Activated naive CD8-positive, alpha-beta T cell treated with anti-CD3 and anti-CD28 coated beads for 36 hours (primary cell): Measurements from ENCODE around the gene MR1. TPM values are rescaled to one million over a fixed set of nuclear protein-coding genes. Genes with fewer than 3 reads are reported as not detected.

Source experiments
- DNase-seq: peaks from one replicate; pipeline ENCODE4 v3.0.0; 2021
- H3K27ac Mint-ChIP-seq: one replicate; pipeline ENCODE4 v1.8.0; 2022; ENCODE audit warnings: mild to moderate bottlenecking, moderate library complexity, mixed read lengths
- H3K27me3 Mint-ChIP-seq: one replicate; pipeline ENCODE4 v1.8.0; 2022; ENCODE audit warnings: mild to moderate bottlenecking, mixed read lengths
- H3K36me3 Mint-ChIP-seq: one replicate; pipeline ENCODE4 v1.8.0; 2021; ENCODE audit warnings: mild to moderate bottlenecking, mixed read lengths
- H3K4me1 Mint-ChIP-seq: one replicate; pipeline ENCODE4 v1.8.0; 2021; ENCODE audit warnings: mixed read lengths
- H3K4me3 Mint-ChIP-seq: one replicate; pipeline ENCODE4 v1.8.0; 2022; ENCODE audit warnings: mild to moderate bottlenecking, moderate library complexity, mixed read lengths
- H3K9me3 Mint-ChIP-seq: one replicate; pipeline ENCODE4 v1.8.0; 2022; ENCODE audit warnings: mixed read lengths
- total RNA-seq, 2 experiments: library from RNA; stranded (reverse); gene quantifications; one replicate each; pipeline ENCODE4 v1.2.3, GENCODE V29; 2021

The MR1 gene
- total RNA-seq, 2 experiments from 2014 or later = 14.5 to 15.5 TPM

DNA sequence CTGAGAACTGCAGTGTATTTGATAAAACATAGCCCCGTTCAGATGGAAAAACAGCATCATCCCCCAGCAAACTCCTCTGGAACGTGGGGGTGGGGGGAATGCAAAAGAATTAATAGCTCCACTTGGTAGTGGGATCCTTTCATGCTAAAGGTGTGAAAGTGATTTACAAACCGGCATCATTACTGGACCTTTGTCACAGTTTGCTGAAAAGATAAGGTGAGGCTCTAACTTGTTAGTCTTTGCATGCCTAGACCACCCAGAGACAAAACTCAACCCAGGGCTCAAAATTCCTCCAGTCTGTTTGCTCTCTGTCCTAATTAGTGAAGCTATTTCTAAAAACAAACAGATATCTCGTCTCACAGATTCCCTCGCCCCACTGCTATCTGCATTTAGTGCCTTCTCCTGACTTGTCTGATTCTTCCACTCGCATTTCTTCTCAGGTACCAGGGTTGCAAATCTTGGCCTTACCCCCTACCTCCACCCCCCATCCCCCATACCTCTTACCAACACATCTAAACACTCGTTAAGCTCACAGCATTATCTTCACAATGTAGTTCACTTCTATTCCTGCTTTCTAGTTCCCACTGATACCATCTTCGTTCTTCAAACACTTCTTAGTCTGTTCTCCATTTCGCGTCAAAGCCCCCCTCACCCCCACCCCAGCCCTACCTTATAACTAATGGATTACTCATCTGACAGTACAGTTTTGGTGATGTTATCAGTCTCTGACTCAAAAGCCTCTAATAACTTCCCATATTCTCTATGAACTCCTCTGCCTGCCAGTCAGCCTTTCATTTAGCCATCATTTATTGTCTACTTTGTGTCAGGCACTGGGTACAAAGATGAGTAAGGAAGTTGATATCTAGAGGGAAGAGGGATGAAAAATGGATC is 66.5 kb downstream of the MR1 start:
- no peaks in the 10 kb centered on the region for H3K27me3 Mint-ChIP-seq
- H3K36me3 Mint-ChIP-seq = peaks cover 1% of the 10 kb centered on the region
- H3K9me3 Mint-ChIP-seq = peaks cover 3% of the 10 kb centered on the region
- H3K4me3 Mint-ChIP-seq = peak overlapping the region; percentile 68
- peaks cover 78% of the 10 kb centered on the region for H3K4me1 Mint-ChIP-seq
- peak overlapping the region; percentile 95 for H3K27ac Mint-ChIP-seq
- peak; percentile 50 for DNase-seq

DNA sequence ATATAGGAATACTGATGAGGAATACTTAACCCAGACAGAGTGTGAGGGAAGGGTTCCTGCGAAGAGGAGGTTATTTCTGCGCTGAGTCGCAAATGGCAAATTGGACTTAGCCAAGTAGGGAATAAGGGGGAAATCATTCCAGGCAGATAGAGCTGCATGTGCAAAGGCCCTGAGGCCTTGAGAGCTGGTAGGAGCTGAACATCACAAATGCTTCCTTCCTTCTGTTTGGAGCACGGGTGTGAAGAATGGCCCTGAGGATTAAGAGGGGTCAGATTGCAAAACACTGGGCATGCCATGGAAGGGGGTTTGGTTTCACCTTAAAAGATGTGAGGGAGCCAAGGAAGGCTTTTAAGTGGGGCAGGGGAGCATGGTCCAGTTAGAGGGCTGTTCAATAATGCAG is 67.2 kb downstream of the MR1 start:
- Mint-ChIP-seq H3K4me3 (no peak overlapping the region), H3K4me1 (peaks cover 80% of the 10 kb centered on the region), H3K36me3 (no peaks in the 10 kb centered on the region)

DNA sequence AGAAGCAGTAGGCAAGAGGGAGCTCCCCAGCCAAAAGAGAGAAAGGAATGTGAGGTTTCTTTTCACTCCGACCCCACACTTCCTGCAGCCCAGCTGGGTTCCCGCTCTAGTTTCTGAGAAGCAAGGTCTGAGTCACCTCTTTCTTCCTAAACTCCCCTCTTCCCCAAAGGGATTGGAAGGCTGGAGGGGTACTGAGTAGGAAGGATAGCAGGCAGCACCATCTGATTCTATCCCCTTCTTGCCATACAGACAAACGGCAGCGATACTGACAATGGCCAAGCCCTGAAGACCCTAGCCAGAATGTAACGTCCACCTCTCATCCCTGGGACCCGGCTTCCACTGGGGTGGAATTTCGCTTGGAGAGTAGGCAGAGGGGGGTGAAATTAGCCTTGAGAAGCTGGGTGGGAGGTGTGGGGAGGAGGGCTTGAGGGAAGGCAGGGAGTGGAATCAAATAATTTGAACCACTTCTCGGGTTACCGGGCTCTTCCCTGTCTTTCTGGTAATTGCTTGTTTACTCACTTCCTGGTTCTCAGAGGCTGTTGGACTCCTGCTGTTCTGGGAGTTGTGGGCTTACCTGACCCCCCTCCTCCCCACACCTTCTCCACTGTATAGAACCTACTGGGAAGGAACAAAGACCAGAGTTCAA is 67.9 kb downstream of the MR1 start:
- Mint-ChIP-seq H3K4me1 (peaks cover 77% of the 10 kb centered on the region), H3K27me3 (peaks cover 6% of the 10 kb centered on the region), H3K36me3 (no peaks in the 10 kb centered on the region), H3K4me3 (no peak overlapping the region), H3K9me3 (peaks cover 3% of the 10 kb centered on the region), H3K27ac (no peak overlapping the region)
- DNase-seq = no peak

More for the DNA sequence above, 67.2 kb downstream of the MR1 start:
- Mint-ChIP-seq H3K27ac (peak overlapping the region; percentile 95), H3K27me3 (peaks cover under 1% of the 10 kb centered on the region), H3K9me3 (peaks cover 3% of the 10 kb centered on the region)
- DNase-seq = no peak

DNA sequence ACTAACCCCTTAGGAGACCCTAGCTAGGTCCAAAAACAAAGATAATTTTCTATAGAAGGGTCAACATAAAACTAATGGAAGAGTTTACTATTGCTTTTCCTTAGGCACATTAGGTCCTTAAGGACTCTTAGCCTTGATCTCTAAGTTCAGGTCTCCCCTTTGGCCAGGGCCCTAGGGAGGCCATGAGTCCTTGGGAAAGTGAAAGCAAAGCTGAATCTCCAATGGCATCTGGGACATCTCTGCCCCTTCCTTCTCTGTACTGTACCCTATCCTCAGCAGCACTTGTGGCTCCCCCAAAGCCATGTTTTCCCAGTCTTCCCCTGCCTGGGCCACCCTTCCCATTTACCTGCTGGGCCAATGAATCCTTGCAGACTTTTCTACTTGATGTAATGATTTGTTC is 69.1 kb downstream of the MR1 start:
- H3K36me3 Mint-ChIP-seq = no peaks in the 10 kb centered on the region
- H3K4me3 Mint-ChIP-seq = no peak overlapping the region
- no peak overlapping the region for H3K27ac Mint-ChIP-seq
- H3K4me1 Mint-ChIP-seq = peaks cover 69% of the 10 kb centered on the region
- DNase-seq = no peak
- peaks cover 11% of the 10 kb centered on the region for H3K27me3 Mint-ChIP-seq
- peaks cover 3% of the 10 kb centered on the region for H3K9me3 Mint-ChIP-seq

DNA sequence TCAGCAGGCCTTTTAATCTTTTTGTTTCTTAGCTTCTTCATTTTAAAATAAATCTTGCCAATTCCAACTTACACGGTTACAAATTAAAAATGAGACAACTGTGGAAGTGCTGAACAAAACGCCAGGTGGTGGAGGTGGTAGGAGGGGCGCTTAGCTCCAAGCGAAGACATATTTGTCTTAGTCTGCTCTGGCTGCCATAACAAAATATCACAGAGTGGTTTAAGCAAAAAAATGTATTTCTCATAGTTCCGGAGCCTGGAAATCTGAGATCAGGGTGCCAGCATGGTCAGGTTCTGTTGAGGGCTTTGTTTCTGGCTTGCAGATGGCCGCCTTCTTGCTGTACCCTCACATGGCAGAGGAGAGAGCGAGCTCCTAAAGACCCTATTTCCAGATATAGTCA is 69.6 kb downstream of the MR1 start:
- H3K36me3 Mint-ChIP-seq = no peaks in the 10 kb centered on the region
- H3K4me1 Mint-ChIP-seq = peaks cover 65% of the 10 kb centered on the region
- peaks cover 13% of the 10 kb centered on the region for H3K27me3 Mint-ChIP-seq
- H3K9me3 Mint-ChIP-seq = peaks cover 3% of the 10 kb centered on the region
- H3K27ac Mint-ChIP-seq = no peak overlapping the region
- DNase-seq = no peak
- no peak overlapping the region for H3K4me3 Mint-ChIP-seq

DNA sequence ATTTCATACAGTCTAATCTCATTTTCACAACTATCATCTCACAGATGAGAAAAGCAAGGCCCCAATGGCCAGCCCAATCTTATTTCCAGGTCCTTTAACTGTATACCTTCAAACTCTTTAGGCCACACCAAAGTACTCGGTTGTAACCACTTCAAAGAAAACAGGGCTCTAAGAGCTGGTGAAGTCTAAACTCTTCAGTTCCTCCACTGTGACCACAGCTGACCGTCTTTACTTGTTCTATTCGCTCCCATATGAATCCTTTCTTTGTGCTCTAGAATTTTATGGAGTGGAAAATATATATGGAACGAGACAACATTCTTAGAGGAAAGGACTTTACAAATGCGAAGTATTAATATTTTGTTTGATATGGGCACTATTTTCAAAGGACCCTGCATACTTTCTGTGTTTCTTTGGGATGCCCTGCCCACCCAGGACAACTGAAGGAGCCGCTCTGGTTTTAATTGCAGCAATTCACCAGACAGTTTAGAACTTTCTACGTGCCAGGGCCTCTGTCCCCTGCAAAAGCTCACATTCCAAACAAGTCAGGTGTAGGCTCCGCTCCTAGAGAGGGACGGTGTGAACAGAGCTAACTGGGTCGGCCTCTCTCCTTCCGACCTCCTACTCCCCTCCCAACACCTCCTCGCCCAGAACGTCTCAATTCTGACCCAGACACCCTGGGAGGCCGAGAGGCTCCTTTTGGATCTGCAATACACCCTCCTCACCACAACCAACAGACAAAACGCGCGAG is 70.4 kb downstream of the MR1 start:
- Mint-ChIP-seq H3K36me3 (no peaks in the 10 kb centered on the region), H3K27me3 (peaks cover 13% of the 10 kb centered on the region), H3K4me3 (peak overlapping the region; percentile 78), H3K27ac (peak overlapping the region; percentile 35), H3K4me1 (peaks cover 60% of the 10 kb centered on the region), H3K9me3 (peaks cover 3% of the 10 kb centered on the region)
- DNase-seq = no peak

DNA sequence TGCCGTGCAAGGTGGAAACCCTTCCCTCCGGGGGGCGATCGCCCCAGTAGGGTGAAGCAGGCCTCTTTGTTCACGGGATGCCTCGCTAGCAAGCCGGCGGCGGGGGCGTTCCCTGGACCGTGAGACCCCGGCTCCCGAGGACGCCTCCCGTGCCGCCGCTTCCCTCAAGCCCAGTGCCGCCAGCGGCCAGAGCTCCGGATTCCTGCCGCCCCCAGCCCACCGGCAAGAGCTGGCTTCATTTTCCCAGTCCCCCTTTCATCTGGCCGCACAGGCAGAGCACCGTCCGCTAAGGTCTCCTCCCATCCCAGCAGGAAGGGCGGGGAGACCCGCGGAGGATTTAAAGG is 71.0 kb downstream of the MR1 start:
- Mint-ChIP-seq H3K9me3 (peaks cover 3% of the 10 kb centered on the region), H3K36me3 (no peaks in the 10 kb centered on the region), H3K27me3 (peaks cover 13% of the 10 kb centered on the region), H3K4me3 (peak overlapping the region; percentile 78), H3K4me1 (peaks cover 56% of the 10 kb centered on the region), H3K27ac (peak overlapping the region; percentile 35)
- DNase-seq = peak; percentile 53

DNA sequence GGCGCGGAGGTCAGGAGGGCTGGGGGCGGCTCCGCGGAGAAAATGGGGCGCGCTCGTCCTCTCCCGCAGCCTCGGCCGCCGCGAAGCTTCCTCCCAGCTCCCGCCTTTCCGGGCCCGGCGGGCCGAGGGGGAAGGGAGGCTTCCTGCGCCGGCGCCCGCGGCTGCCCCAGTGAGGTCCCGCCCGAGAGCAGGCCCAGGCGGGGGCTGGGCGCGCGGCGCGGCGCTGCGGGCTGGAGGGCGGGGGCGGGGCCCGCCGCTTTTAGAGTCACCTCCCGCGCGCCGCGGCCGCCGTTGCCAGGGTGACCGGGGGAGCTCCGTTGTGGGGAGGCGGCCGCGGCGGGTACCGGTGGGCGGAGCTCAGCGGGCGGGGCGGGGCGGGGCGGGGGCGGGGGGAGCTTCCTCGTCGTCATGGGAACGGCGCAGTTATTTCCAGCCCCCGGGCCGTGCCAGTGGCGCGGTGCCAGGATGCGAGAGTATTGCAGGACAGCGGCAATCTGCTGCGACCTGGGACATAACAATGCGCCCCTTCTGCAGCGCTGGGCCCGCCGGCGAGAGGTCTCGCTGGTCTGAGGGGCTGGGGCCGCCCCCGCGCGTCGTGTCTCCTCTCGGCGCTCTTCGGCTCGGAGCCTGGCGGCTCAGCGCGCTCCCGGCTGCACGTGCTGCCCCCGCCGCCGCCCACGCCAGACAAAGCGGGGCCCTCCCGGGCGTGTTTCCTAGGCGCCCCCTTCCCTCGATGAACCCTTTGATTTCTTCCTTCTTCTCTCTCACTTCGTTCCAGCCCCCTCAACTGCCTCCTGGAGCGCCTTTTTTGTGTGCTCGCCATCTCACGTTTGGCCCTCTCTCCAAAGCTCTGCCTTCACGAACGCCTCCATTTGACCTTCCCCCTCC is 71.6 kb downstream of the MR1 start:
- peaks cover 50% of the 10 kb centered on the region for H3K4me1 Mint-ChIP-seq
- no peaks in the 10 kb centered on the region for H3K36me3 Mint-ChIP-seq
- peaks cover 3% of the 10 kb centered on the region for H3K9me3 Mint-ChIP-seq
- peak overlapping the region; percentile 69 for H3K27ac Mint-ChIP-seq
- peaks cover 13% of the 10 kb centered on the region for H3K27me3 Mint-ChIP-seq
- peak; percentile 91 for DNase-seq
- H3K4me3 Mint-ChIP-seq = peak overlapping the region; percentile 83

DNA sequence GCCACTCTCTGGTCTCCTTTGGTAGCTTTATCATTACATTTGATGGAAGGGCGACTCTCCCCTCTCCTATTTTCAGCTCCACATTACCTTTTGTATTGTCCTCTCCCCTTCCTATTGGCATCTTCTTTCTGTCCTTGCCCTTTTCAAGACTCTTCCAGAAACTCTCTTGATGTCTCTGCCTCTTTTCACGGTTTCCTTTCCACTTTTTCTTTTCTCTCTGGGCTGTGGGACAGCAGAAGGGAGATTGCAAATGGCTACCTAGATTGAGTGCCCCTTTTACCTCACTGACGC is 72.2 kb downstream of the MR1 start:
- Mint-ChIP-seq H3K36me3 (no peaks in the 10 kb centered on the region), H3K4me1 (peaks cover 44% of the 10 kb centered on the region), H3K4me3 (peak overlapping the region; percentile 83), H3K27me3 (peaks cover 13% of the 10 kb centered on the region), H3K9me3 (no peaks in the 10 kb centered on the region), H3K27ac (peak overlapping the region; percentile 69)
- no peak for DNase-seq

DNA sequence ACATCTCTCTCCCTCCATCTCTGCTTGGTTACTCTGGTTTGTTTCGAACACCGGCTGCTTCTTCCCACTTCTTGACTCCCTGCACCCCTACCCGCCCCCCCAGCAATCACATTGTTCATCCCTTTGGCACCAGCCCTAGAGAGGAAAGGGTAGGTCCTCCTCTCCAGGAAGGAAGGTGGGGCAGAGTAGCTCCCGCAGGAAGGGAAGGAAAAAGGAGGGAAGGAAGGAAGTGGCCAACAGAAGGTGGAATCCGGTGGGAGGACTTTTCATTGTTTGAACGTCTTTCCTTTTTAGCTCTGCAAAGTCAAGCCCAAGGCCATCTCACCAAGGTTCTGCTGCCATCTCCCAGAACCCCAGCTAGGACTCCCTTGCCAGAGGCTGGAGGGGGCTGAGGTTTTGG is 72.7 kb downstream of the MR1 start:
- no peak for DNase-seq
- Mint-ChIP-seq H3K4me1 (peaks cover 39% of the 10 kb centered on the region), H3K27me3 (peaks cover 13% of the 10 kb centered on the region), H3K36me3 (no peaks in the 10 kb centered on the region), H3K9me3 (no peaks in the 10 kb centered on the region), H3K4me3 (no peak overlapping the region), H3K27ac (no peak overlapping the region)

DNA sequence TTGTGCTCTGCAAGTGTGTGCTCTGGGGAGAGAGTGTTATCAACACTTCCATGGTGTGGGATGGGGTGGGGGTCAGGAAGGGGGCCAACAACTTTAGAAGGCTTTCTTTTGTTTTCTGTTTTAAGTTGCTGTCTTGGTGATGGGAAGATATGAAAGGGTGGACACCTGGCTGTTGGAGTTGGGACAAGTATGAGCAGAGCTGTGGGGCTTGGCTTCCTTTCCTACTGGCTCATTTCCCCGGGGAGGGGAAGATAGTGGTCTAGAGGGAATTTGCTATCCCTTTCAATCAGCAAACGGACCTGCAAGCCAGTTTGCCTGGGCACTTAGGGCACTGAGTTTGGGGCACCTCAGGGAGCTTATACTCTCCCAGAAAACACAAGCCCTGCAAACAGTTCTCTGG is 73.9 kb downstream of the MR1 start:
- peaks cover 29% of the 10 kb centered on the region for H3K4me1 Mint-ChIP-seq
- peaks cover 13% of the 10 kb centered on the region for H3K27me3 Mint-ChIP-seq
- DNase-seq = no peak
- H3K27ac Mint-ChIP-seq = no peak overlapping the region
- no peaks in the 10 kb centered on the region for H3K36me3 Mint-ChIP-seq
- no peak overlapping the region for H3K4me3 Mint-ChIP-seq
- no peaks in the 10 kb centered on the region for H3K9me3 Mint-ChIP-seq

DNA sequence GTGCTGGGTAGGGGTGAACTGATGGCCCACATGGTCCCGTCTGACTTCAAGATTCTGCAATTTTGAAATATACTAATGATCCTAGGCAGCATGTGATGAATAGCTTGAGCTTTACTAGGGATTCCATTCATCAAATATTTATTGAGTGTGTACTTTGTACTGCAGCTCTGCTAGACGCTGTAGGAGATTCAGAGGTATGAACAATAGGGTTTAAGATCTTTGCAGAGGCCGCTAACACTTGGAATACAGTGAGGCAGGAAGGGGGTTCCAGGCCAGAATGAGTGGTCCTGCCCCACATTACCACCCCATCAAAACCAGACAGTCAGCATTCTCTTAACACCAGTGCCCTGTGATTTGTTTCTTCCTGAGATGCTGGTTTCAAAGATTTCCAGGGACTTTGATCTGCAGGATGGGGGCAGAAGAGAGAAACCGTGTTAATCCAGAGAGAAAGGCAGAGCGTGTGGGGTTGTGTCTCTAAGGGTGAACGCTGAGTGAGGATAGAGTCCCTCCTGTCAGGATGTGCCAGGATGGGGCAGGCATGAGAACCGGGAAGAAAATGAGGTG is 74.6 kb downstream of the MR1 start:
- no peak for DNase-seq
- Mint-ChIP-seq H3K27me3 (peaks cover 13% of the 10 kb centered on the region), H3K9me3 (no peaks in the 10 kb centered on the region), H3K27ac (no peak overlapping the region), H3K36me3 (no peaks in the 10 kb centered on the region), H3K4me1 (peaks cover 24% of the 10 kb centered on the region), H3K4me3 (no peak overlapping the region)

DNA sequence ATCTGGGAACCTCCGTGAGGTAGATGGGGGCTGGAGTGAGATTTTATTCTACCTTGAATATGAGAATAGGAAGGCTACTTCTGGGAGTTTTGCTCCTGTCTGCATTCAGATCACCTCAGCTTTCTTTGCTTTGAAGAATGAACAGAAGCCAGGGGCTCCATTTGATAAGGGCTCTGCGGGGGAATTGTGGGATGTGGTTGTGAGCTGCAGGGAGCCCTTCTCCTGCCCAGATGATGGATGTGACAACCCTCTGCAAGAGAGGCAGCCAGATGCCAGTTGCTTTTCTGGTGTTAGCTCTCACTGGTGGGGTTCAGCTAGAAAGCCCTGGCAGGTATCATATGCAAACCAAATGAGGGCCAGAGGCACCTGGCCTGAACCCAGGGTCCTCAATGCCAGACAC is 76.2 kb downstream of the MR1 start:
- Mint-ChIP-seq H3K36me3 (no peaks in the 10 kb centered on the region), H3K9me3 (no peaks in the 10 kb centered on the region), H3K4me3 (no peak overlapping the region), H3K27ac (no peak overlapping the region), H3K27me3 (peaks cover 14% of the 10 kb centered on the region), H3K4me1 (peaks cover 13% of the 10 kb centered on the region)
- DNase-seq = no peak
